Fibroblast of lung (primary cell): ENCODE results near the gene TMEM239.
"Not testable (repeated sequence)": the region's sequence is repeated elsewhere in the genome, so short reads cannot be mapped to it uniquely, and the experiment has no call there.

Experiments
- EZH2 ChIP-seq: IDR thresholded peaks from 2 replicates; pipeline ENCODE4 v1.5.1; 2012; ENCODE audit warnings: low read length, control low read depth, mild to moderate bottlenecking; ENCODE audit errors: missing control alignments
- TF ChIP-seq, protein P1 (sequence below), 2 donors: IDR thresholded peaks in 1 of 2; conservative IDR thresholded peaks in 1 of 2; 1 replicate in 1 of 2; 2 replicates in 1 of 2; pipeline ENCODE4 v1.5.1; 2011 to 2012; ENCODE audit warnings: low read length in 2 of 2, control low read depth in 1 of 2, inconsistent platforms in 1 of 2, low read depth in 1 of 2, mild to moderate bottlenecking in 1 of 2

DNA sequence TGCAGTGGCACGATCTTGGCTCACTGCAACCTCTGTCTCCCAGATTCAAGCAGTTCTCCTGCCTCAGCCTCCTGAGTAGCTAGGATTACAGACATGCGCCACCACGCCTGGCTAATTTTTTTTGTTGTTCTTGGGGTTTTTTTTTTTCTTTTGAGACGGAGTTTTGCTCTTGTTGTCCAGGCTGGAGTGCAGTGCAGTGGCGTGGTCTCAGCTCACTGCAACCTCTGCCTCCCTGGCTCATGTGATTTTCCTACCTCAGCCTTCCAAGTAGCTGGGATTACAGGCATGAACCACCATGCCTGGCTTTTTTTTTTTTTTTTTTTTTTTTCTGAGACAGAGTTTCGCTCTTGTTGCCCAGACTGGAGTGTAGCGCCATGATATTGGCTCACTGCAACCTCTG is 15.0 kb downstream of the TMEM239 start:
- TF ChIP-seq, protein P1, sequence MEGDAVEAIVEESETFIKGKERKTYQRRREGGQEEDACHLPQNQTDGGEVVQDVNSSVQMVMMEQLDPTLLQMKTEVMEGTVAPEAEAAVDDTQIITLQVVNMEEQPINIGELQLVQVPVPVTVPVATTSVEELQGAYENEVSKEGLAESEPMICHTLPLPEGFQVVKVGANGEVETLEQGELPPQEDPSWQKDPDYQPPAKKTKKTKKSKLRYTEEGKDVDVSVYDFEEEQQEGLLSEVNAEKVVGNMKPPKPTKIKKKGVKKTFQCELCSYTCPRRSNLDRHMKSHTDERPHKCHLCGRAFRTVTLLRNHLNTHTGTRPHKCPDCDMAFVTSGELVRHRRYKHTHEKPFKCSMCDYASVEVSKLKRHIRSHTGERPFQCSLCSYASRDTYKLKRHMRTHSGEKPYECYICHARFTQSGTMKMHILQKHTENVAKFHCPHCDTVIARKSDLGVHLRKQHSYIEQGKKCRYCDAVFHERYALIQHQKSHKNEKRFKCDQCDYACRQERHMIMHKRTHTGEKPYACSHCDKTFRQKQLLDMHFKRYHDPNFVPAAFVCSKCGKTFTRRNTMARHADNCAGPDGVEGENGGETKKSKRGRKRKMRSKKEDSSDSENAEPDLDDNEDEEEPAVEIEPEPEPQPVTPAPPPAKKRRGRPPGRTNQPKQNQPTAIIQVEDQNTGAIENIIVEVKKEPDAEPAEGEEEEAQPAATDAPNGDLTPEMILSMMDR (conservative IDR thresholded peaks at IDR 0.05 in 1 of 2, IDR thresholded peaks at IDR 0.05 in 1 of 2; ENCODE audit: low read depth in 1 of 2, low read length in 2 of 2), result not testable (repeated sequence)
- TF ChIP-seq EZH2, result not testable (repeated sequence)
